Endodermal cell (in vitro differentiated cells): Measurements from ENCODE around the gene AAR2. TPM values are rescaled to one million over a fixed set of nuclear protein-coding genes. Genes with fewer than 3 reads are reported as not detected.

Experiments used
- DNase-seq: peaks from one replicate; pipeline ENCODE4 v3.0.0-alpha.2; 2017
- H3K27ac ChIP-seq: 2 replicates; pipeline ENCODE4 v1.5.1; 2013; ENCODE audit warnings: mild to moderate bottlenecking, low read depth, low read length, moderate library complexity
- H3K27me3 ChIP-seq: 2 replicates; pipeline ENCODE4 v1.6.1; 2013; ENCODE audit warnings: mild to moderate bottlenecking, low read length, moderate library complexity; ENCODE audit not compliant: insufficient read depth, control insufficient read depth, poor library complexity, severe bottlenecking
- H3K36me3 ChIP-seq: 2 replicates; pipeline ENCODE4 v1.7.0; 2013; ENCODE audit warnings: mild to moderate bottlenecking, low read length, moderate library complexity; ENCODE audit not compliant: control insufficient read depth, insufficient read depth
- H3K4me1 ChIP-seq: one replicate; pipeline ENCODE4 v1.7.0; 2013; ENCODE audit warnings: low read length; ENCODE audit not compliant: control insufficient read depth, insufficient read depth
- H3K4me3 ChIP-seq: 2 replicates; pipeline ENCODE4 v1.5.1; 2013; ENCODE audit warnings: mild to moderate bottlenecking, low read length, moderate library complexity
- H3K9ac ChIP-seq: 2 replicates; pipeline ENCODE4 v1.6.1; 2013; ENCODE audit warnings: mild to moderate bottlenecking, low read length, moderate library complexity; ENCODE audit not compliant: poor library complexity, severe bottlenecking; ENCODE audit errors: extremely low read depth
- H3K9me3 ChIP-seq: 2 replicates; pipeline ENCODE4 v1.6.1; 2013; ENCODE audit warnings: mild to moderate bottlenecking, low read length, moderate library complexity; ENCODE audit not compliant: control insufficient read depth
- H3K27ac Mint-ChIP-seq: 2 replicates; pipeline ENCODE4 v1.8.0; 2020; ENCODE audit warnings: mixed read lengths
- H3K27me3 Mint-ChIP-seq: 2 replicates; pipeline ENCODE4 v1.8.0; 2021; ENCODE audit warnings: mild to moderate bottlenecking, mixed read lengths; ENCODE audit not compliant: insufficient read depth
- H3K36me3 Mint-ChIP-seq: 2 replicates; pipeline ENCODE4 v1.8.0; 2020; ENCODE audit warnings: low read depth, mixed read lengths
- H3K4me1 Mint-ChIP-seq: 2 replicates; pipeline ENCODE4 v1.8.0; 2020; ENCODE audit warnings: mixed read lengths
- H3K4me3 Mint-ChIP-seq: 2 replicates; pipeline ENCODE4 v1.8.0; 2020; ENCODE audit warnings: mild to moderate bottlenecking, moderate library complexity, mixed read lengths
- H3K9me3 Mint-ChIP-seq: 2 replicates; pipeline ENCODE4 v1.8.0; 2020; ENCODE audit warnings: mild to moderate bottlenecking, mixed read lengths
- CTCF ChIP-seq: fragments of 200-600 bp; sonication (generic); conservative IDR thresholded peaks from 2 replicates; pipeline ENCODE4 v1.5.0; 2021; ENCODE audit warnings: antibody characterized with exemption, mild to moderate bottlenecking
- WGBS, 2 experiments: methylation state at CpG; one replicate each; pipeline versions ENCODE4 v1.1.5 to v1.1.7; 2013; ENCODE audit warnings: missing lambda C conversion rate in 2 of 2, mixed read lengths in 1 of 2; ENCODE audit not compliant: insufficient coverage in 1 of 2, insufficient read length in 1 of 2; 5-methylcytosine and 5-hydroxymethylcytosine counted together
- total RNA-seq, 2 donors: library from RNA; stranded (reverse); fragmentation: NEBNext Ultra II Directional in 1 of 2; extraction: Animal tissue kit (Norgen Biotek cat#: 25700) in 1 of 2; gene quantifications; 2 replicates in 1 of 2; 3 replicates in 1 of 2; pipeline ENCODE4 v1.2.1, GENCODE V29; 2021

The AAR2 gene
- total RNA-seq, 2 donors from 2014 or later = 23.5 to 24.3 TPM

GRCh38 chr20:36238153-36238552, 1.9 kb downstream of the AAR2 start:
- no peak overlapping the region for H3K27ac Mint-ChIP-seq

GRCh38 chr20:36238760-36239159, 2.5 kb downstream of the AAR2 start:
- Mint-ChIP-seq H3K9me3 (no peaks in the 10 kb centered on the region), H3K27me3 (no peaks in the 10 kb centered on the region), H3K4me3 (no peak overlapping the region), H3K4me1 (peaks cover 17% of the 10 kb centered on the region), H3K36me3 (peaks cover 40% of the 10 kb centered on the region), H3K27ac (no peak overlapping the region)
- no peak for DNase-seq
- Histone ChIP-seq H3K4me1 (peaks cover 7% of the 10 kb centered on the region), H3K9ac (no peak overlapping the region), H3K4me3 (no peak overlapping the region), H3K27ac (no peak overlapping the region), H3K27me3 (no peaks in the 10 kb centered on the region), H3K36me3 (peaks cover 46% of the 10 kb centered on the region), H3K9me3 (no peaks in the 10 kb centered on the region)
- WGBS, 2 experiments = 92% methylated on average over 2 to 3 of the region's 3 CpGs
- no peak for TF ChIP-seq CTCF

More at GRCh38 chr20:36238153-36238552, 1.9 kb downstream of the AAR2 start:
- peaks cover 36% of the 10 kb centered on the region for H3K36me3 Mint-ChIP-seq
- no peaks in the 10 kb centered on the region for H3K9me3 Mint-ChIP-seq
- no peak overlapping the region for H3K4me3 ChIP-seq
- peaks cover 7% of the 10 kb centered on the region for H3K4me1 ChIP-seq
- WGBS, 2 experiments = 94 to 100% methylated on average over 3 of the region's 3 CpGs
- H3K9me3 ChIP-seq = no peaks in the 10 kb centered on the region
- TF ChIP-seq CTCF = no peak
- H3K36me3 ChIP-seq = peaks cover 40% of the 10 kb centered on the region
- no peak for DNase-seq
- H3K27me3 Mint-ChIP-seq = peaks cover 1% of the 10 kb centered on the region
- H3K27me3 ChIP-seq = no peaks in the 10 kb centered on the region
- no peak overlapping the region for H3K4me3 Mint-ChIP-seq
- H3K9ac ChIP-seq = no peak overlapping the region
- H3K4me1 Mint-ChIP-seq = peaks cover 14% of the 10 kb centered on the region
- H3K27ac ChIP-seq = no peak overlapping the region

- no peaks in the 10 kb centered on the region for H3K27me3 Mint-ChIP-seq
- Histone ChIP-seq H3K27me3 (no peaks in the 10 kb centered on the region), H3K9ac (no peak overlapping the region), H3K36me3 (peaks cover 59% of the 10 kb centered on the region), H3K9me3 (no peaks in the 10 kb centered on the region), H3K4me1 (peaks cover 7% of the 10 kb centered on the region), H3K27ac (no peak overlapping the region), H3K4me3 (no peak overlapping the region)
- no peak overlapping the region for H3K27ac Mint-ChIP-seq
- no peak overlapping the region for H3K4me3 Mint-ChIP-seq
- WGBS, 2 experiments = 96 to 98% methylated on average over 10 to 12 of the region's 12 CpGs
- peaks cover 18% of the 10 kb centered on the region for H3K4me1 Mint-ChIP-seq
- DNase-seq = no peak
- no peak for TF ChIP-seq CTCF
- H3K36me3 Mint-ChIP-seq = peaks cover 53% of the 10 kb centered on the region
- no peaks in the 10 kb centered on the region for H3K9me3 Mint-ChIP-seq
Measured at GRCh38 chr20:36240076-36240475, 3.8 kb downstream of the AAR2 start.
